ENCODE results near the gene DMD. TPM values are rescaled to one million over a fixed set of nuclear protein-coding genes. Genes with fewer than 3 reads are reported as not detected.

Gene DMD
- total and polyA plus RNA-seq, 2 of the 8 experiments (the other 6 are each of a cell fraction or from before 2014, with no cell fraction given), result 4.8 to 7.4 TPM

DNA sequence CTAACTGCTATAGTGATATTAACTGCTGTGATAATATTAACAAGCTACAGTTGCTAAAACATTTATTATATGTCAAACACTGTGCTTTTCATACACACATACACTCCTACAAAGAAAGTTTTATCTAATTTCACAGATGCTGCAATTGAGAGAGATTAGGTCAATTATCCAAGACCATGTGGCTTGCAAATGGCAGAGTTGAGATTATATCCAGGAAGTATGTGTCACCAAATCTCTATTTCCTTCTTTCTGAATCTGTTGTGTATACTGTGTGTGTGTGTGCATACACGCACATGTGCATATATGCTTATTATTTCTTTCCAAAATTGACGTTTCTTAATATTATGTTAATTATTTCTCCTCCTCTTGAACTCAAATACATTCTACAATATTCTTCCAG, 1363.6 kb downstream of the DMD start:
- Histone ChIP-seq H3K36me3 (ENCODE audit: control insufficient read depth in 2 of 4, insufficient read depth in 4 of 4, low read length in 3 of 4) (no peaks in the 10 kb centered on the region), H3K79me2 (ENCODE audit: control insufficient read depth in 1 of 2, insufficient read depth in 2 of 2, low read length in 2 of 2) (no peaks in the 10 kb centered on the region), H2BK12ac (ENCODE audit: low read depth, low read length) (no peak overlapping the region)
- TF ChIP-seq, protein P1, sequence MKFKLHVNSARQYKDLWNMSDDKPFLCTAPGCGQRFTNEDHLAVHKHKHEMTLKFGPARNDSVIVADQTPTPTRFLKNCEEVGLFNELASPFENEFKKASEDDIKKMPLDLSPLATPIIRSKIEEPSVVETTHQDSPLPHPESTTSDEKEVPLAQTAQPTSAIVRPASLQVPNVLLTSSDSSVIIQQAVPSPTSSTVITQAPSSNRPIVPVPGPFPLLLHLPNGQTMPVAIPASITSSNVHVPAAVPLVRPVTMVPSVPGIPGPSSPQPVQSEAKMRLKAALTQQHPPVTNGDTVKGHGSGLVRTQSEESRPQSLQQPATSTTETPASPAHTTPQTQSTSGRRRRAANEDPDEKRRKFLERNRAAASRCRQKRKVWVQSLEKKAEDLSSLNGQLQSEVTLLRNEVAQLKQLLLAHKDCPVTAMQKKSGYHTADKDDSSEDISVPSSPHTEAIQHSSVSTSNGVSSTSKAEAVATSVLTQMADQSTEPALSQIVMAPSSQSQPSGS (IDR thresholded peaks at IDR 0.05; ENCODE audit: low read length), result no peak
- no peak for TF ChIP-seq EGR1 (IDR thresholded peaks at IDR 0.05; ENCODE audit: borderline replicate concordance, low read depth, low read length)
- TF ChIP-seq, protein P2, sequence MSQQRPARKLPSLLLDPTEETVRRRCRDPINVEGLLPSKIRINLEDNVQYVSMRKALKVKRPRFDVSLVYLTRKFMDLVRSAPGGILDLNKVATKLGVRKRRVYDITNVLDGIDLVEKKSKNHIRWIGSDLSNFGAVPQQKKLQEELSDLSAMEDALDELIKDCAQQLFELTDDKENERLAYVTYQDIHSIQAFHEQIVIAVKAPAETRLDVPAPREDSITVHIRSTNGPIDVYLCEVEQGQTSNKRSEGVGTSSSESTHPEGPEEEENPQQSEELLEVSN (IDR thresholded peaks at IDR 0.05), result no peak
- no peak for TF ChIP-seq SUZ12 (IDR thresholded peaks at IDR 0.05; ENCODE audit: low read length)
- TF ChIP-seq RNF2 (IDR thresholded peaks at IDR 0.05; ENCODE audit: borderline replicate concordance, low read depth, low read length, missing control alignments, poor library complexity, severe bottlenecking), result no peak
- no peak for TF ChIP-seq CBX5 (IDR thresholded peaks at IDR 0.05; ENCODE audit: low read depth, low read length)
- TF ChIP-seq CBX8 (IDR thresholded peaks at IDR 0.05; ENCODE audit: borderline replicate concordance, low read depth, low read length), result no peak
- TF ChIP-seq, protein P3, sequence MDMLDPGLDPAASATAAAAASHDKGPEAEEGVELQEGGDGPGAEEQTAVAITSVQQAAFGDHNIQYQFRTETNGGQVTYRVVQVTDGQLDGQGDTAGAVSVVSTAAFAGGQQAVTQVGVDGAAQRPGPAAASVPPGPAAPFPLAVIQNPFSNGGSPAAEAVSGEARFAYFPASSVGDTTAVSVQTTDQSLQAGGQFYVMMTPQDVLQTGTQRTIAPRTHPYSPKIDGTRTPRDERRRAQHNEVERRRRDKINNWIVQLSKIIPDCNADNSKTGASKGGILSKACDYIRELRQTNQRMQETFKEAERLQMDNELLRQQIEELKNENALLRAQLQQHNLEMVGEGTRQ (IDR thresholded peaks at IDR 0.05; ENCODE audit: low read length), result no peak
- TF ChIP-seq POU5F1 (IDR thresholded peaks at IDR 0.05; ENCODE audit: low read depth, low read length), result no peak
- no peak for TF ChIP-seq POLR2A (IDR thresholded peaks at IDR 0.05; ENCODE audit: control extremely low read depth in 1 of 2, low read depth in 2 of 2, low read length in 2 of 2)
- TF ChIP-seq SP1 (IDR thresholded peaks at IDR 0.05; ENCODE audit: low read depth, low read length), result no peak
- no peak for TF ChIP-seq TAF1 (IDR thresholded peaks at IDR 0.05; ENCODE audit: low read depth, low read length)

More for the DNA sequence above, 1363.6 kb downstream of the DMD start:
- ChIA-PET CTCF (ENCODE audit: partially characterized antibody) (no interaction called here), POLR2A (ENCODE audit: partially characterized antibody) (no interaction called here)
- FAIRE-seq (no peak), DNase-seq (ENCODE audit: low read depth in 1 of 2, low spot score in 2 of 2) (no peak)
- no peak overlapping the region for H2BK120ac ChIP-seq (replicated peaks; ENCODE audit: low read depth, low read length)
- WGBS, 2 experiments (ENCODE audit: extremely low coverage in 1 of 2, insufficient coverage in 1 of 2, insufficient read length in 1 of 2, insufficient replicate concordance in 2 of 2, low coverage in 1 of 2, low lambda C conversion rate in 2 of 2, missing lambda C conversion rate in 1 of 2), result 100% methylated on average over 2 of the region's 2 CpGs; no CpG with 5 or more reads in 1 of the 2 experiments
- H3K4me2 ChIP-seq (ENCODE audit: insufficient read depth in 1 of 2, low read depth in 2 of 2, low read length in 2 of 2), result no peak overlapping the region
- no peak overlapping the region for H4K5ac ChIP-seq (ENCODE audit: insufficient read length, low read depth, low read length)
- H3K79me1 ChIP-seq (ENCODE audit: low read depth, low read length), result no peaks in the 10 kb centered on the region
- no peak overlapping the region for H2AFZ ChIP-seq (ENCODE audit: low read length)
- H3K18ac ChIP-seq (ENCODE audit: extremely low read depth, low read length), result no peak overlapping the region
- no peak overlapping the region for H2BK5ac ChIP-seq (ENCODE audit: low read depth, low read length)
- H3K9me3 ChIP-seq (ENCODE audit: insufficient read depth in 2 of 2, low read depth in 1 of 2, low read length in 1 of 2), result no peaks in the 10 kb centered on the region
- no peak overlapping the region for H2AK5ac ChIP-seq (ENCODE audit: low read depth, low read length)
- no peak overlapping the region for H3K23ac ChIP-seq (ENCODE audit: insufficient read length)
- H3K4ac ChIP-seq (replicated peaks; ENCODE audit: insufficient read length, low read depth, low read length), result no peak overlapping the region
- H2BK15ac ChIP-seq (ENCODE audit: low read length), result no peak overlapping the region
- no peaks in the 10 kb centered on the region for H4K20me1 ChIP-seq (replicated peaks in 1 of 2; ENCODE audit: control insufficient read depth in 1 of 2, insufficient read depth in 2 of 2, low read length in 2 of 2)
- H2BK20ac ChIP-seq (ENCODE audit: low read length), result no peak overlapping the region
- H3K9ac ChIP-seq (replicated peaks in 1 of 4; ENCODE audit: extremely low read depth in 1 of 4, low read depth in 3 of 4, low read length in 3 of 4), result no peak overlapping the region
- H3K4me1 ChIP-seq (replicated peaks in 1 of 4; ENCODE audit: control insufficient read depth in 3 of 4, insufficient read depth in 4 of 4, low read length in 3 of 4), result no peaks in the 10 kb centered on the region
- no peak overlapping the region for H4K8ac ChIP-seq (ENCODE audit: extremely low read depth, insufficient read depth, low read length)
- no peak overlapping the region for H4K91ac ChIP-seq (replicated peaks; ENCODE audit: insufficient read length, low read length)
- H3K23me2 ChIP-seq (ENCODE audit: low read depth, low read length), result no peaks in the 10 kb centered on the region
- H3K4me3 ChIP-seq (ENCODE audit: extremely low read depth in 1 of 4, insufficient read depth in 2 of 4, low read depth in 3 of 4, low read length in 4 of 4), result no peak overlapping the region
- no peak overlapping the region for H3K14ac ChIP-seq (ENCODE audit: insufficient read length)
- no peak overlapping the region for H3K56ac ChIP-seq (replicated peaks; ENCODE audit: insufficient read length, low read depth, low read length)
- no peaks in the 10 kb centered on the region for H3K27me3 ChIP-seq (replicated peaks in 1 of 4; ENCODE audit: control insufficient read depth in 3 of 4, extremely low read depth in 1 of 4, insufficient read depth in 3 of 4, low read length in 3 of 4)
- no peak overlapping the region for H3K27ac ChIP-seq (ENCODE audit: low read depth, low read length)

All from H1 (cell line).